GM12878 (cell line): Measurements from ENCODE around the gene BSN. TPM values are rescaled to one million over a fixed set of nuclear protein-coding genes. Genes with fewer than 3 reads are reported as not detected.

ENCODE experiments used
- SMAD1 ChIP-seq: fragments of 450-650 bp; IDR thresholded peaks from 2 replicates; pipeline ENCODE4 v1.6.1; 2018; ENCODE audit warnings: mild to moderate bottlenecking, low read depth; ENCODE audit not compliant: partially characterized antibody
- SRF ChIP-seq, 2 experiments: IDR thresholded peaks; 2 replicates each; pipeline ENCODE4 v1.6.1; 2011; ENCODE audit warnings: low read depth in 2 of 2, low read length in 2 of 2, mild to moderate bottlenecking in 1 of 2, moderate library complexity in 1 of 2
- YBX1 ChIP-seq: fragments of 450-650 bp; IDR thresholded peaks from 2 replicates; pipeline ENCODE4 v1.6.1; 2016; ENCODE audit warnings: antibody characterized with exemption
- ZBTB4 ChIP-seq: fragments of 450-650 bp; formaldehyde crosslinking; IDR thresholded peaks from 2 replicates; pipeline ENCODE4 v1.4.0; 2022; ENCODE audit warnings: mild to moderate bottlenecking, moderate library complexity
- ZNF217 ChIP-seq: fragments of 450-650 bp; IDR thresholded peaks from 2 replicates; pipeline ENCODE4 v1.6.1; 2017; ENCODE audit warnings: antibody characterized with exemption, mild to moderate bottlenecking
- ZNF592 ChIP-seq: fragments of 450-650 bp; IDR thresholded peaks from 2 replicates; pipeline ENCODE4 v1.6.1; 2017; ENCODE audit warnings: mild to moderate bottlenecking, moderate library complexity
- ZNF687 ChIP-seq: fragments of 450-650 bp; IDR thresholded peaks from 2 replicates; pipeline ENCODE4 v1.6.1; 2017; ENCODE audit warnings: mild to moderate bottlenecking, moderate library complexity
- polyA plus RNA-seq, 11 experiments: library from polyadenylated mRNA; depleted of rRNA in 4 of 11; unstranded in 6 of 11; stranded (reverse) in 5 of 11; fragments of >200 nt; fragmentation: Nextera tagmentation in 4 of 11; fragmentation: Illumina TruSeq in 1 of 11; extraction: Ambion mirVana in 4 of 11; extraction: Trizol in 1 of 11; gene quantifications; 1 replicate in 1 of 11; 2 replicates in 10 of 11; pipeline versions ENCODE4 v1.2.1 to v1.2.3, GENCODE V29; 2011 to 2016; ENCODE audit warnings: inconsistent platforms in 2 of 11, missing spikeins in 2 of 11, low read depth in 1 of 11
- total RNA-seq, 4 experiments: library from RNA; depleted of rRNA in 3 of 4; stranded (reverse); fragments of >200 nt in 3 of 4; fragmentation: Illumina TruSeq in 1 of 4; extraction: Trizol in 1 of 4; gene quantifications; 2 replicates each; pipeline versions ENCODE4 v1.2.1 to v1.2.3, GENCODE V29; 2013 to 2021

Gene BSN
- total and polyA plus RNA-seq, 10 of the 15 experiments (the other 5 are each of a cell fraction or from before 2014, with no cell fraction given): under 0.01 to 0.19 (median 0.05) TPM; not detected in 1

- TF ChIP-seq ZBTB4 (CRISPR knock-in tag) (no peak), SMAD1 (no peak), YBX1 (no peak), ZNF687 (no peak), ZNF217 (no peak), ZNF592 (no peak), SRF (IDR thresholded peaks at IDR 0.05; ENCODE audit: low read depth in 2 of 2, low read length in 2 of 2) (no peak)
These were observed 2.2 kb upstream of the BSN start (continued) for GRCh38 chr3:49552087-49552486.
